Sigmoid colon (tissue), 7 donors: ENCODE measurements around the gene TRIM25. TPM values are rescaled to one million over a fixed set of nuclear protein-coding genes. Genes with fewer than 3 reads are reported as not detected.

Experiments used
- DNase-seq: peaks from one replicate; pipeline ENCODE4 v3.0.0-alpha.2; 2019
- H3K27ac ChIP-seq, 4 donors: fragments of 200-600 bp; sonication (generic); one replicate each; pipeline ENCODE4 v1.5.1; 2016 to 2019; ENCODE audit warnings: mild to moderate bottlenecking in 1 of 4
- H3K27me3 ChIP-seq, 3 donors: fragments of 200-600 bp; sonication (generic); one replicate each; pipeline ENCODE4 v1.5.1; 2019; ENCODE audit warnings: mild to moderate bottlenecking in 1 of 3
- H3K36me3 ChIP-seq, 4 donors: fragments of 200-600 bp; sonication (generic); one replicate each; pipeline ENCODE4 v1.5.1; 2016 to 2019
- H3K4me1 ChIP-seq, 4 donors: fragments of 200-600 bp; sonication (generic); one replicate each; pipeline ENCODE4 v1.5.1; 2017 to 2019
- H3K4me3 ChIP-seq, 4 donors: fragments of 200-600 bp; sonication (generic); one replicate each; pipeline ENCODE4 v1.5.1; 2017 to 2019; ENCODE audit warnings: mild to moderate bottlenecking in 2 of 4, moderate library complexity in 1 of 4
- H3K9me3 ChIP-seq, 4 donors: fragments of 200-600 bp in 3 of 4; sonication (generic) in 3 of 4; one replicate each; pipeline versions ENCODE4 v1.5.1 to v1.6.1; 2013 to 2019
- EP300 ChIP-seq, 4 donors: sonication (generic); formaldehyde crosslinking; IDR thresholded peaks; one replicate each; pipeline ENCODE4 v1.6.1; 2017; ENCODE audit warnings: antibody characterized with exemption in 4 of 4
- POLR2A ChIP-seq, 2 donors: fragments of 450-650 bp; IDR thresholded peaks; one replicate each; pipeline ENCODE4 v1.6.1; 2016; ENCODE audit warnings: antibody characterized with exemption in 2 of 2, mild to moderate bottlenecking in 2 of 2, moderate library complexity in 2 of 2
- POLR2AphosphoS5 ChIP-seq, 4 donors: sonication (generic); formaldehyde crosslinking; IDR thresholded peaks; one replicate each; pipeline ENCODE4 v1.6.1; 2017; ENCODE audit warnings: antibody characterized with exemption in 4 of 4
- WGBS, 2 donors: extraction: QIAGEN DNeasy Blood & Tissue Kit; methylation state at CpG; one replicate each; pipeline ENCODE4 v1.1.7; 2013; 5-methylcytosine and 5-hydroxymethylcytosine counted together
- intact Hi-C: fragments of 100-400 bp; cut with DNase I; formaldehyde crosslinking; loops from one replicate; pipeline ENCODE4 v1.15.1; 2023
- polyA plus RNA-seq, 3 donors: library from polyadenylated mRNA; stranded (reverse); fragments of 200-250 nt; gene quantifications; one replicate each; pipeline ENCODE4 v1.2.3, GENCODE V29; 2013
- total RNA-seq, 4 donors: library from RNA; depleted of rRNA; stranded (reverse); fragments of >200 nt; gene quantifications; one replicate each; pipeline ENCODE4 v1.1.0, GENCODE V29; 2016
- TF ChIP-seq, protein P1 (sequence below), 4 experiments: fragments of 450-650 bp in 3 of 4; fragments of 200-600 bp in 1 of 4; IDR thresholded peaks; one replicate each; pipeline ENCODE4 v1.5.1; 2016 to 2019; ENCODE audit warnings: antibody characterized with exemption in 4 of 4, mild to moderate bottlenecking in 3 of 4, moderate library complexity in 2 of 4
- donor health status: healthy with polysubstance abuse.
- donor health status: Bipolar disorder and iron deficiency.
- donor health status: healthy.

TRIM25 gene
- total and polyA plus RNA-seq, 7 donors: 10.8 to 51.6 (median 20.3) TPM

DNA sequence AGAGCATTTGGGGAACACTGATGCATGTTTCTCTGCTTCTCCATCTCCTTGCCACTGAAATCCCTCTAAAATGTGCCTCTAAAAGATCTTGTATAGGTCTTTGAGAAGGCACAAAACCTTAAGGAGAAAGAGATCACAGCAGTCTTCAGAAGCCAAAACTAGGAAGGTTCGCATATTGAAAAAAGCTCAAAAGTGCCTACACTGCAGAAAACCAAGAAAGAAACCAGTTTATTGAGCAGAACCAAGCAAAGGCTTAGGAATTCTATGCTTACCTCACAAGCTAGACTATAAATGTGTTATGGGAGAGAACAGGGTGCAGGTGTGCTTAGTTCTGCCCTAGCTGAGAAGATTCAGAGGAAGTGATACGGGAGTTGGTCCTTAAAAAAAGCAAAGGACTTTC lies 63.3 kb downstream of the TRIM25 start:
- WGBS, 2 donors: 88 to 94% methylated on average over 2 of the region's 2 CpGs

DNA sequence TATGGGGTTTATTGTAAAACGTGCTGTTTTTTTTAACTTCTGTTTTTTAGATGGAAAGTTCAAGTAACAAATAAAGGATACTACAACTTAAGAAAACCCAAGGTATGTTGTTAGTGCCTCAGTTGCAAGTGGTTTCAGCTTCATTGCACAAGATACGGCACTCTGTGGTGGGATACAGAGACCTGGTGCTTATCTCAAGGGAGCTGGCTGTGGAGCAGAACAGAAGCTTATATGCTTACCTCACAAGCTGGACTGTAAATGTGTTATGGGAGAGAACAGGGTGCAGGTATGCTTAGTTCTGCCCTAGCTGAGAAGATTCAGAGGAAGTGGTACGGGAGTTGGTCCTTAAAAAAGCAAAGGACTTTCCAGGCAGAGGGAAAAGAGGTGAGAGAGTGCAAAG lies 64.7 kb downstream of the TRIM25 start:
- DNase-seq: no peak
- TF ChIP-seq EP300 (IDR thresholded peaks at IDR 0.05) (no peak), POLR2A (IDR thresholded peaks at IDR 0.05) (no peak), POLR2AphosphoS5 (IDR thresholded peaks at IDR 0.05) (no peak)
- TF ChIP-seq, protein P1, sequence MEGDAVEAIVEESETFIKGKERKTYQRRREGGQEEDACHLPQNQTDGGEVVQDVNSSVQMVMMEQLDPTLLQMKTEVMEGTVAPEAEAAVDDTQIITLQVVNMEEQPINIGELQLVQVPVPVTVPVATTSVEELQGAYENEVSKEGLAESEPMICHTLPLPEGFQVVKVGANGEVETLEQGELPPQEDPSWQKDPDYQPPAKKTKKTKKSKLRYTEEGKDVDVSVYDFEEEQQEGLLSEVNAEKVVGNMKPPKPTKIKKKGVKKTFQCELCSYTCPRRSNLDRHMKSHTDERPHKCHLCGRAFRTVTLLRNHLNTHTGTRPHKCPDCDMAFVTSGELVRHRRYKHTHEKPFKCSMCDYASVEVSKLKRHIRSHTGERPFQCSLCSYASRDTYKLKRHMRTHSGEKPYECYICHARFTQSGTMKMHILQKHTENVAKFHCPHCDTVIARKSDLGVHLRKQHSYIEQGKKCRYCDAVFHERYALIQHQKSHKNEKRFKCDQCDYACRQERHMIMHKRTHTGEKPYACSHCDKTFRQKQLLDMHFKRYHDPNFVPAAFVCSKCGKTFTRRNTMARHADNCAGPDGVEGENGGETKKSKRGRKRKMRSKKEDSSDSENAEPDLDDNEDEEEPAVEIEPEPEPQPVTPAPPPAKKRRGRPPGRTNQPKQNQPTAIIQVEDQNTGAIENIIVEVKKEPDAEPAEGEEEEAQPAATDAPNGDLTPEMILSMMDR (IDR thresholded peaks at IDR 0.05): no peak
- H3K36me3 ChIP-seq: peaks cover 0 to 56% (median 13%) of the 10 kb centered on the region in 4 donors
- H3K4me3 ChIP-seq: no peak overlapping the region
- intact Hi-C loops: no loop called here
- no peaks in the 10 kb centered on the region for H3K4me1 ChIP-seq
- WGBS, 2 donors: 76 to 78% methylated on average over 3 of the region's 3 CpGs
- no peaks in the 10 kb centered on the region for H3K9me3 ChIP-seq
- no peaks in the 10 kb centered on the region for H3K27me3 ChIP-seq
- H3K27ac ChIP-seq: no peak overlapping the region

More for the DNA sequence above, 63.3 kb downstream of the TRIM25 start:
- H3K27me3 ChIP-seq: no peaks in the 10 kb centered on the region
- peaks cover 3 to 63% (median 13%) of the 10 kb centered on the region in 4 donors for H3K36me3 ChIP-seq
- DNase-seq: no peak
- no peaks in the 10 kb centered on the region for H3K9me3 ChIP-seq
- no peak overlapping the region for H3K27ac ChIP-seq
- intact Hi-C loops: no loop called here
- no peaks in the 10 kb centered on the region for H3K4me1 ChIP-seq
- no peak overlapping the region for H3K4me3 ChIP-seq
- TF ChIP-seq EP300 (IDR thresholded peaks at IDR 0.05) (no peak), POLR2A (IDR thresholded peaks at IDR 0.05) (no peak), POLR2AphosphoS5 (IDR thresholded peaks at IDR 0.05) (no peak)
- TF ChIP-seq, protein P1 (IDR thresholded peaks at IDR 0.05): no peak

DNA sequence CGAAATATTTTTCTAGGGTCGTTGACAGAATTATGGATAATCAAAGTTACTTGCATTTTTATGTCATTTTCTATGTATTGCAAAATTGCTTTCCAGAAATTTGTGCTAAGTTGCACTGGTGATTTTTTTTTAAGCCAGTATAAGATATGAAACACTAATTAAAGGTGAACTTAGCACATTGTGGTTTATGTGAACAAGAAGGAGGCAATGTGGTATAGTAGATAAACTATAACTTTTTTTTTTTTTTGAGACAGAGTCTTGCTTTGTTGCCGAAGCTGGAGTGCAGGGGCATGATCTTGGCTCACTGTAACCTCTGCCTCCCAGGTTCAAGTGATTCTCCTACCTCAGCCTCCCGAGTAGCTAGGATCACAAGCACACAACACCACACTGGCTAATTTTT lies 66.7 kb downstream of the TRIM25 start:
- H3K27ac ChIP-seq: no peak overlapping the region
- H3K36me3 ChIP-seq: peaks cover 0 to 48% (median 13%) of the 10 kb centered on the region in 4 donors
- intact Hi-C loops: no loop called here
- TF ChIP-seq, protein P1 (IDR thresholded peaks at IDR 0.05): no peak
- TF ChIP-seq POLR2A (IDR thresholded peaks at IDR 0.05) (no peak), EP300 (IDR thresholded peaks at IDR 0.05) (no peak), POLR2AphosphoS5 (IDR thresholded peaks at IDR 0.05) (no peak)
- DNase-seq: no peak
- no peaks in the 10 kb centered on the region for H3K27me3 ChIP-seq
- H3K9me3 ChIP-seq: no peaks in the 10 kb centered on the region
- peaks cover 0 to 10% (median 4%) of the 10 kb centered on the region in 4 donors for H3K4me1 ChIP-seq
- WGBS, 2 donors: 94 to 95% methylated on average over 4 of the region's 4 CpGs
- H3K4me3 ChIP-seq: no peak overlapping the region

DNA sequence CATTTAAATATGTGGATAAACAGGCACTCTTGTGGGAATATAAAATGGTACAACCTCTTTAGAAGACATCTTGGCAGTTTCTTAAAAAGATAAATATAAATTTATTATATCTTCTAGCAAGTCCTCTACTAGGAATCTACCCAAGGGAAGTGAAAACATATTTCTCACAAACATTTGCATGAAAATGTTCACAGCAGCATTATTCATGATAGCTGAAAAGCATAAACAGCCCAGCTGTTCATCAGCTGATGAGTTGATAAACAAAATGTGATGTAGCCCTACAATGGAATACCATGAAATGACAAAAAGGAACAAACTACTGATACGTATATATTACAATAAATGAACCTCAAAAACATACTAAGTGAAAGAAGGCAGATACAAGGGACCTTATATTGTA lies 67.9 kb downstream of the TRIM25 start:
- no peak for DNase-seq
- Histone ChIP-seq H3K36me3 (peaks cover 0 to 36% (median 13%) of the 10 kb centered on the region in 4 donors), H3K27ac (no peak overlapping the region), H3K4me3 (no peak overlapping the region), H3K9me3 (no peaks in the 10 kb centered on the region), H3K27me3 (no peaks in the 10 kb centered on the region), H3K4me1 (peaks cover 0 to 10% (median 4%) of the 10 kb centered on the region in 4 donors)
- TF ChIP-seq POLR2A (IDR thresholded peaks at IDR 0.05): no peak
- TF ChIP-seq, protein P1 (IDR thresholded peaks at IDR 0.05): no peak
- TF ChIP-seq POLR2AphosphoS5 (IDR thresholded peaks at IDR 0.05): no peak
- TF ChIP-seq EP300 (IDR thresholded peaks at IDR 0.05): no peak
- WGBS, 2 donors: 95 to 96% methylated on average over 1 of the region's 1 CpG
- intact Hi-C loops: no loop called here

DNA sequence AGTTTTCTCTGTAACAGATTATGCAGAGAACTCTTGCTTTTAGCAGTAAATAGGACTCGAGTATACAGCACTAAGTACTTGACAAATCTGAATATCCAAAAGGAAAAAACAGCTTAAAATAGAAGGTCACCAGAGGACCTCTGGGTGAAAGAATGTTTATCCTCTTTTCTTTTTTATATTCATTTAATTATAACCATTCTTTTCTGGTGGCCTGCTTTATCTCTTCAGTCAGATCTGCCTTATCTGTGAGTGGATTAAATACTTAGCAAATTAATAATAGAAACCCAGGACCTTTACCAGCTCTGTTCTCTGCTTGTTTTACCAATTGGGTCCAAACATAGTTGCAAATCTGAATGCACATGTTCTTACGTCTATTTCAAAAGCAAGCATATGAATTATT lies 71.3 kb downstream of the TRIM25 start:
- Histone ChIP-seq H3K27me3 (no peaks in the 10 kb centered on the region), H3K36me3 (peaks cover 0 to 11% (median under 1%) of the 10 kb centered on the region in 4 donors), H3K9me3 (no peaks in the 10 kb centered on the region), H3K4me3 (no peak overlapping the region), H3K27ac (no peak overlapping the region), H3K4me1 (peaks cover 0 to 21% (median 14%) of the 10 kb centered on the region in 4 donors)
- no peak for DNase-seq
- TF ChIP-seq, protein P1 (IDR thresholded peaks at IDR 0.05): no peak
- TF ChIP-seq EP300 (IDR thresholded peaks at IDR 0.05) (no peak), POLR2A (IDR thresholded peaks at IDR 0.05) (no peak), POLR2AphosphoS5 (IDR thresholded peaks at IDR 0.05) (no peak)
- 87 to 93% methylated on average over 2 of the region's 2 CpGs for WGBS, 2 donors
- intact Hi-C loops: no loop called here
